ENCODE measurements around the gene MALT1. TPM values are rescaled to one million over a fixed set of nuclear protein-coding genes. Genes with fewer than 3 reads are reported as not detected.

MALT1 gene
- polyA plus RNA-seq, 1 donor from 2014 or later = 40.5 TPM

GRCh38 chr18:58768293-58768974 lies 97.2 kb downstream of the MALT1 start:
- peak overlapping the region; percentile 16 for H3K9ac ChIP-seq (ENCODE audit: low read length)
- no peak overlapping the region for H3K4me2 ChIP-seq (ENCODE audit: low read length)
- H3K27ac ChIP-seq (ENCODE audit: low read length) = no peak overlapping the region
- peak overlapping the region; percentile 56 for H3K4me3 ChIP-seq (ENCODE audit: low read length)
- H3K27me3 ChIP-seq (ENCODE audit: insufficient read depth, low read depth, low read length) = no peaks in the 10 kb centered on the region
- H3K9me2 ChIP-seq (ENCODE audit: insufficient read depth, low read length) = no peaks in the 10 kb centered on the region
- no peak for TF ChIP-seq TAF1 (IDR thresholded peaks at IDR 0.05; ENCODE audit: low read depth)
- TF ChIP-seq RAD21 (conservative IDR thresholded peaks at IDR 0.05) = peak; percentile 84
- no peak for TF ChIP-seq EZH2 (IDR thresholded peaks at IDR 0.05; ENCODE audit: borderline replicate concordance, insufficient read depth, low read length, poor library complexity, severe bottlenecking)
- TF ChIP-seq POLR2AphosphoS5 (IDR thresholded peaks at IDR 0.05) = no peak
- no peak for TF ChIP-seq REST (IDR thresholded peaks at IDR 0.05; ENCODE audit: borderline replicate concordance)
- peak; percentile 83 for TF ChIP-seq SMC3 (conservative IDR thresholded peaks at IDR 0.05; ENCODE audit: poor library complexity)
- no peak for TF ChIP-seq EP300 (conservative IDR thresholded peaks at IDR 0.05; ENCODE audit: poor library complexity, severe bottlenecking)
- peak; percentile 89 for TF ChIP-seq CTCF (IDR thresholded peaks at IDR 0.05; ENCODE audit: poor library complexity, severe bottlenecking)
- no peak for TF ChIP-seq MXI1 (conservative IDR thresholded peaks at IDR 0.05; ENCODE audit: poor library complexity, severe bottlenecking)
- no peak overlapping the region for H2AFZ ChIP-seq (ENCODE audit: low read depth, low read length)
- no peaks in the 10 kb centered on the region for H3K36me3 ChIP-seq (ENCODE audit: insufficient read depth, low read length)
- H3K79me2 ChIP-seq (replicated peaks; ENCODE audit: insufficient read depth, low read length) = no peaks in the 10 kb centered on the region
- H3K9me3 ChIP-seq (ENCODE audit: low read length) = no peaks in the 10 kb centered on the region
- no peaks in the 10 kb centered on the region for H3F3A ChIP-seq (ENCODE audit: insufficient read depth, low read length, poor library complexity, severe bottlenecking)
- H4K20me1 ChIP-seq (ENCODE audit: insufficient read depth) = no peaks in the 10 kb centered on the region

- no peaks in the 10 kb centered on the region for H3K9me2 ChIP-seq (ENCODE audit: insufficient read depth, low read length)
- no peak overlapping the region for H3K9ac ChIP-seq (ENCODE audit: low read length)
- H3K4me2 ChIP-seq (ENCODE audit: low read length) = no peak overlapping the region
- no peaks in the 10 kb centered on the region for H3K27me3 ChIP-seq (ENCODE audit: insufficient read depth, low read depth, low read length)
- no peak overlapping the region for H3K27ac ChIP-seq (ENCODE audit: low read length)
- H3K4me3 ChIP-seq (ENCODE audit: low read length) = no peak overlapping the region
- H3K9me3 ChIP-seq (ENCODE audit: low read length) = no peaks in the 10 kb centered on the region
- TF ChIP-seq MXI1 (conservative IDR thresholded peaks at IDR 0.05; ENCODE audit: poor library complexity, severe bottlenecking) = no peak
- no peak for TF ChIP-seq EZH2 (IDR thresholded peaks at IDR 0.05; ENCODE audit: borderline replicate concordance, insufficient read depth, low read length, poor library complexity, severe bottlenecking)
- TF ChIP-seq SMC3 (conservative IDR thresholded peaks at IDR 0.05; ENCODE audit: poor library complexity) = no peak
- TF ChIP-seq RAD21 (conservative IDR thresholded peaks at IDR 0.05) = no peak
- TF ChIP-seq REST (IDR thresholded peaks at IDR 0.05; ENCODE audit: borderline replicate concordance) = no peak
- no peak for TF ChIP-seq POLR2AphosphoS5 (IDR thresholded peaks at IDR 0.05)
- no peak for TF ChIP-seq EP300 (conservative IDR thresholded peaks at IDR 0.05; ENCODE audit: poor library complexity, severe bottlenecking)
- TF ChIP-seq TAF1 (IDR thresholded peaks at IDR 0.05; ENCODE audit: low read depth) = no peak
- no peak for TF ChIP-seq CTCF (IDR thresholded peaks at IDR 0.05; ENCODE audit: poor library complexity, severe bottlenecking)
- H3K36me3 ChIP-seq (ENCODE audit: insufficient read depth, low read length) = no peaks in the 10 kb centered on the region
- no peaks in the 10 kb centered on the region for H4K20me1 ChIP-seq (ENCODE audit: insufficient read depth)
- no peaks in the 10 kb centered on the region for H3K79me2 ChIP-seq (replicated peaks; ENCODE audit: insufficient read depth, low read length)
- H3F3A ChIP-seq (ENCODE audit: insufficient read depth, low read length, poor library complexity, severe bottlenecking) = no peaks in the 10 kb centered on the region
- H2AFZ ChIP-seq (ENCODE audit: low read depth, low read length) = no peak overlapping the region
These were observed 98.1 kb downstream of the MALT1 start for GRCh38 chr18:58769321-58769720.
